Erythroblast (primary cell): ENCODE measurements around the gene NUF2.

Source experiments
- GATA1 ChIP-seq: IDR thresholded peaks from 2 replicates; pipeline ENCODE4 v1.6.1; 2011; ENCODE audit warnings: low read depth, mild to moderate bottlenecking, control low read depth, low read length, moderate library complexity
- POLR2A ChIP-seq: IDR thresholded peaks from 2 replicates; pipeline ENCODE4 v1.6.1; 2011; ENCODE audit warnings: mild to moderate bottlenecking, low read length

DNA sequence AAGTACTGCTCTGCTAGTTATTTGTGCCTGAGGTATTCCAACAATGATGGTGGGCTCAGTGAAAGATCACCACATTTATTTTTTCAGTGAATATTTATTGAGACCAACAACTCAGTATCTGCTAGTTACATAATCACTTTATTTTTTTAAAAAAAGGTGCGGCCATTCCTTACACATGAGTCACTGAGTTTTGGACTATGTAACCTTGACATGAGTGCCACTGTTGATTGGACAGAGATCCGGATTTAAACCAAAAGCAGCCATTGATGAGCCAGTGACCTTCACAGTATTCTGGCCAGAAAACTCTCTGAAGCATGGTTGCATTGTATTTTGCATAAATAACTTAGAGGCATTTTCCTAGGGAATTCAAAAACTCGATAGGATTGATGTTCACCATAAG is 79.5 kb downstream of the NUF2 start:
- TF ChIP-seq POLR2A (no peak), GATA1 (no peak)
